ENCODE data around the gene DIAPH2. TPM values are rescaled to one million over a fixed set of nuclear protein-coding genes. Genes with fewer than 3 reads are reported as not detected.

Gene DIAPH2
- total RNA-seq, 4 donors from 2014 or later = 10.3 to 36.6 (median 17.9) TPM

GRCh38 chrX:97070346-97070745 is 385.7 kb downstream of the DIAPH2 start:
- DNase-seq = no peak
- H3K4me1 ChIP-seq = no peaks in the 10 kb centered on the region
- no peak overlapping the region for H3K4me3 ChIP-seq
- H3K9me3 ChIP-seq = no peaks in the 10 kb centered on the region
- no peaks in the 10 kb centered on the region for H3K36me3 ChIP-seq
- TF ChIP-seq, protein P1, sequence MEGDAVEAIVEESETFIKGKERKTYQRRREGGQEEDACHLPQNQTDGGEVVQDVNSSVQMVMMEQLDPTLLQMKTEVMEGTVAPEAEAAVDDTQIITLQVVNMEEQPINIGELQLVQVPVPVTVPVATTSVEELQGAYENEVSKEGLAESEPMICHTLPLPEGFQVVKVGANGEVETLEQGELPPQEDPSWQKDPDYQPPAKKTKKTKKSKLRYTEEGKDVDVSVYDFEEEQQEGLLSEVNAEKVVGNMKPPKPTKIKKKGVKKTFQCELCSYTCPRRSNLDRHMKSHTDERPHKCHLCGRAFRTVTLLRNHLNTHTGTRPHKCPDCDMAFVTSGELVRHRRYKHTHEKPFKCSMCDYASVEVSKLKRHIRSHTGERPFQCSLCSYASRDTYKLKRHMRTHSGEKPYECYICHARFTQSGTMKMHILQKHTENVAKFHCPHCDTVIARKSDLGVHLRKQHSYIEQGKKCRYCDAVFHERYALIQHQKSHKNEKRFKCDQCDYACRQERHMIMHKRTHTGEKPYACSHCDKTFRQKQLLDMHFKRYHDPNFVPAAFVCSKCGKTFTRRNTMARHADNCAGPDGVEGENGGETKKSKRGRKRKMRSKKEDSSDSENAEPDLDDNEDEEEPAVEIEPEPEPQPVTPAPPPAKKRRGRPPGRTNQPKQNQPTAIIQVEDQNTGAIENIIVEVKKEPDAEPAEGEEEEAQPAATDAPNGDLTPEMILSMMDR (IDR thresholded peaks at IDR 0.05) = no peak
- no peak for TF ChIP-seq POLR2A (IDR thresholded peaks at IDR 0.05)
- no peaks in the 10 kb centered on the region for H3K27me3 ChIP-seq
- intact Hi-C loops (cut with DNase I) = no loop called here
- WGBS, 2 donors = 64 to 88% methylated on average over 1 of the region's 1 CpG
- no peak overlapping the region for H3K27ac ChIP-seq

GRCh38 chrX:97074400-97074799 is 389.8 kb downstream of the DIAPH2 start:
- no peak for DNase-seq
- Histone ChIP-seq H3K27ac (no peak overlapping the region), H3K4me3 (no peak overlapping the region), H3K27me3 (no peaks in the 10 kb centered on the region), H3K9me3 (no peaks in the 10 kb centered on the region), H3K36me3 (no peaks in the 10 kb centered on the region), H3K4me1 (no peaks in the 10 kb centered on the region)
- TF ChIP-seq, protein P1 (IDR thresholded peaks at IDR 0.05) = no peak
- no peak for TF ChIP-seq POLR2A (IDR thresholded peaks at IDR 0.05)
- intact Hi-C loops (cut with DNase I) = no loop called here

DNA sequence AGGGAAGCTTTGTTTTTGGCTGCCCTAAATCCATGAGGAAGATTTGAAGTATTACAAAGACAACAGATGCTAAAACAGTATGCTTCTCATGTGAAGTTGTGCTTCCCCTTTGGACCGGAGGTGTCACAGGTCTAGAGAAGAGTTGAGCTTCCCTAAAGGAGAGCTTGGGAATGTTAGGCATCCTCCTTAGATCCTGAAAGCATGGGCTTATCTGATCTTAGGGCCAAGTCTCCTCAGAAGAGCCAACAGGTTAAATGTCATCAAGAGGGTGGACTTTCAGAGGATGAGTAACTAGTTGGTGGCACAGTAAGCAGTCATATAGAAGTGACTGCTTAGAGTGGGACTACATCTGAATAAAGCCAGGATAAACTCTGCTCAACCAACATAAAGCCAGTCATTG is 404.5 kb downstream of the DIAPH2 start:
- Histone ChIP-seq H3K4me1 (no peaks in the 10 kb centered on the region), H3K36me3 (no peaks in the 10 kb centered on the region), H3K9me3 (no peaks in the 10 kb centered on the region), H3K4me3 (no peak overlapping the region), H3K27ac (no peak overlapping the region), H3K27me3 (no peaks in the 10 kb centered on the region)
- WGBS, 2 donors = 78 to 83% methylated on average over 1 of the region's 1 CpG
- TF ChIP-seq POLR2A (IDR thresholded peaks at IDR 0.05) = no peak
- DNase-seq = no peak
- intact Hi-C loops (cut with DNase I) = no loop called here

- Histone ChIP-seq H3K27ac (no peak overlapping the region), H3K4me1 (no peaks in the 10 kb centered on the region), H3K9me3 (no peaks in the 10 kb centered on the region), H3K36me3 (no peaks in the 10 kb centered on the region), H3K4me3 (no peak overlapping the region), H3K27me3 (no peaks in the 10 kb centered on the region)
- intact Hi-C loops (cut with DNase I) = no loop called here
- no peak for DNase-seq
- TF ChIP-seq, protein P1 (IDR thresholded peaks at IDR 0.05) = no peak
- no peak for TF ChIP-seq POLR2A (IDR thresholded peaks at IDR 0.05)
- 32 to 43% methylated on average over 2 of the region's 2 CpGs for WGBS, 2 donors
Observed at GRCh38 chrX:97096385-97096784, 411.7 kb downstream of the DIAPH2 start.

GRCh38 chrX:97102938-97103337 is 418.3 kb downstream of the DIAPH2 start:
- H3K27ac ChIP-seq = no peak overlapping the region
- no peak for TF ChIP-seq POLR2A (IDR thresholded peaks at IDR 0.05)
- TF ChIP-seq, protein P1 (IDR thresholded peaks at IDR 0.05) = no peak

DNA sequence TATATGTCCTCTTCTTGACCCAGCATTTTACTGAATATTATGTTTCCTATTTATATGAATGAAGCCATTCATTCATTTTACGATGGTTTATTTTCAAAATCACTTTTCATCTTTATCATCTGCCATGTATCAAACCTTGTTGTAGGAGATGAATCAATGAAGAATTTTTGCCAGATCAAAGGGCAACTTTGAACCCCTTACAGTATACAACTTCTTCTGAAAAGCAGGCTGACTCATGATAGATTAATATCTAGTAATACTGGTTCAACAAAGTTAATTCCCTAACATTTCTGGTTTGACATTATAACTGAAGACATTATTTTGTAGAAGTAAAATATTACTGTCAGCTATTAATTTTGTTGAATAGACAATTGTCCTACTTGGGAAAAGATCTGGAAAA is 425.1 kb downstream of the DIAPH2 start:
- intact Hi-C loops (cut with DNase I) = no loop called here
- Histone ChIP-seq H3K27me3 (no peaks in the 10 kb centered on the region), H3K4me3 (no peak overlapping the region), H3K27ac (no peak overlapping the region), H3K36me3 (no peaks in the 10 kb centered on the region), H3K9me3 (no peaks in the 10 kb centered on the region), H3K4me1 (no peaks in the 10 kb centered on the region)
- no peak for TF ChIP-seq POLR2A (IDR thresholded peaks at IDR 0.05)
- TF ChIP-seq, protein P1 (IDR thresholded peaks at IDR 0.05) = no peak
- DNase-seq = no peak
- 50 to 72% methylated on average over 1 of the region's 1 CpG for WGBS, 2 donors

More at GRCh38 chrX:97102938-97103337, 418.3 kb downstream of the DIAPH2 start:
- H3K4me3 ChIP-seq = no peak overlapping the region
- H3K27me3 ChIP-seq = no peaks in the 10 kb centered on the region
- no peak for DNase-seq
- no peaks in the 10 kb centered on the region for H3K36me3 ChIP-seq
- H3K4me1 ChIP-seq = no peaks in the 10 kb centered on the region
- intact Hi-C loops (cut with DNase I) = no loop called here
- no peaks in the 10 kb centered on the region for H3K9me3 ChIP-seq

Data from esophagus squamous epithelium (tissue), 5 donors.